Stimulated activated CD8-positive, alpha-beta memory T cell treated with anti-CD3 and anti-CD28 coated beads, Interleukin-2, amount 100 ng/mL, for 48 hours (primary cell): ENCODE data around the gene PDILT.
"Not testable (repeated sequence)": the region's sequence is repeated elsewhere in the genome, so short reads cannot be mapped to it uniquely, and the experiment has no call there.

ENCODE experiments used
- DNase-seq, 2 donors: peaks; one replicate each; pipeline ENCODE4 v3.0.0-alpha.2; 2020; ENCODE audit warnings: low read depth in 2 of 2

The PDILT gene

DNA sequence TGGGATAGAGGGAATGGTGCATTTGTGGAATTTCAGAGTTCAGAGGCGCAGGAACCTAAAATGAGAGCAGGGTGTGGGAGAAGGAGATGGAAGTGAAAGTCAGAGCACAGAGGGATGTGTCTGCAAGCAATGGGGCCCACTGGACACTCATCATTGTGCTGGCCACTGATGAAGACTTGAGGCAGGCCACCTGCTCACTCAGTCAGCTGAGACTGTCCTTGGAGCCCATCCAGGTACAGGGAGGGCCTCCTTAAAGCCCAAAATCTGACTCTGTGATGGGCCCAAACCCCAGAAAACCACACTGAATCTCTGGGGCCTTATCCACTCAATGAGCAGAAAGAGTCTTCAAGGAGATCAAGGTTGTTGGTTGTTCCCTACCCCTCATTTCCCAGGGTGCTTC lies 82.9 kb downstream of the PDILT start:
- no peak for DNase-seq

DNA sequence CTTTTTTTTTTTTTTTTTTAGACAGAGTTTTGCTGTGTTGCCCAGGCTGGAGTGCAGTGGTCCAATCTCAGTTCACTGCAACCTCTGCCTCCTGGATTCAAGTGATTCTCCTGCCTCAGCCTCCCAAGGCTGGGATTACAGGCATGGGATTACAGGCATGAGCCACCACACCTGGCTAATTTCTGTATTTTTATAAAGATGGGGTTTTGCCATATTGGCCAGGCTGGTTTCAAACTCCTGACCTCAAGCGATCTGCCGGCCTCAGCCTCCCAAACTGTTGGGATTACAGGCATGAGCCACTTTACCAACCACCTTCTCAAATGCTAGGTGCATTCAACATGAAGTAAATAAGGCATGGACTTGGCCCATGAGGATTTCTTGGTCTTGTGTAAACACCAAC lies 83.5 kb downstream of the PDILT start:
- not testable (repeated sequence) for DNase-seq

DNA sequence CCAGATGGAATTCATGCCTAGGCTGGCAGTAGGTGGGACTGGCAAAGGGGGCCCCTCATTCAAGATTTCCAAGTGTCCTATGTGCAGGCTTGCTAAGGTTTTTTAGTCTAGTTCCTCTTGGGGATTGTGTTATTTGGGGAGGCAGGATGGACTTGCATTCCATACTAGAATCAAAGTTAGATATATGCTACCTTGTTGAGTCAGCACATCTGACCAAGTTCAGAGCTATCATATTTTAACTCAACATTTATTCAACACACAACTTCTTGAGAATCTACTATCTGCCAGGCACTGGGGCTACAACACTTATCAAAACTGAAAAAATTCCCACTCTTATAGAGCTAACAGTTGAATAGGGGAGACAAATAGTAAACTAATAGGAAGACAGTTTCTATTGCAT lies 83.9 kb downstream of the PDILT start:
- no peak for DNase-seq

DNA sequence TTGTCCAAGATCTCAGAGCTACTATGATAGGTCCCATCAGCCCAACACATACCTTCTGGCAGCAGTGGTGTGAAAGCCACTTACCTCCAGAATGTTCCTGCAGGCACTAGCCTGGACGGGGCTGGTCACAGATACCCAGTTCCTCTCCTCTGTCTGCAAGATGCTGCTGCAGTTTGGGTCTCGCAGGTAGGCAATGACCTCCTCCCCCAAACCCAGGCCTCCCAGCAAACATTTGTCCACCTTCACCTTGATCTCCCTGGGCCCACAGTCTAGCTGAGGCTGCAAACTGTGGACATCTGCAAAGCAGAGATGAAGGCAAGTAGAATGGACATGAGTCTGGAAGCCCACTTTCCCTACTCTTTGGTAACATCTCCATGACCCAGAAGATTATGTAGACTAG lies 84.4 kb downstream of the PDILT start:
- no peak for DNase-seq

DNA sequence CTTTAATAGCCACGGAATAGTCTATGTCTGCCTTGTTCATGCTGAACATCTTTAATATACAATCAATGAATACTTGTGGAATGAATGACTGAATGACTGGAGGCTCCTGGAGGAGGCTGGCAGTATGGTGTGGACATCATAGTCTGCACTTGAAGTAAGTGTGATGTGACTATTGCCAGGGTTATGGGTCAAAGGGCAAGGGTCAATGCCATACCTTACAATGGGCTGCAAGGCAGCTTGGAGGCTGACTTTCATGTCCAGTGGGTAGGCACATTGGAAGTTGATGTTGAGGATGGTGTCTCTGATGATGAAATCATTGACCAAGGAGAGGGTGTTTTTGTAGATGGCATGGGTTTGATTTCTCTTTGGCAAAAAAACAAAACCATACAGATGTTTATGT lies 85.1 kb downstream of the PDILT start:
- no peak for DNase-seq

DNA sequence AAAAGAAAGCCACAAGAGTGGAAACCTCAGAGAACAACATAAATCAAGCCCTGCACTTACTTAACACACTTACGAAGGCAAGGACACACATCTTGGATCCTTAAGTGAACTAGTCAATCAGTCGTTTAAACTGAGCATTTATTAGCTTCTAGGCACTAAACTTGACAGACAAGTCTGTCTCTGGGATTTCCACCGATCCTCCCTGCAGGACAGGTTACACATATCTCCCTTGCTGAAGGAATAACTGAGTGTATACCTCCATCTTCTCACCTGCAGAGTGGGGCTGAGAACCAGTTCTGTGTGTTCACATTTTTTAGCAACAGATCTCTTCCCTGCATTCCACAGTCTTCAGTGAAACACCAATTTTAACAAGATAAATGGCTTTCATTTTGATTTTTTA lies 86.1 kb downstream of the PDILT start:
- DNase-seq, result no peak

DNA sequence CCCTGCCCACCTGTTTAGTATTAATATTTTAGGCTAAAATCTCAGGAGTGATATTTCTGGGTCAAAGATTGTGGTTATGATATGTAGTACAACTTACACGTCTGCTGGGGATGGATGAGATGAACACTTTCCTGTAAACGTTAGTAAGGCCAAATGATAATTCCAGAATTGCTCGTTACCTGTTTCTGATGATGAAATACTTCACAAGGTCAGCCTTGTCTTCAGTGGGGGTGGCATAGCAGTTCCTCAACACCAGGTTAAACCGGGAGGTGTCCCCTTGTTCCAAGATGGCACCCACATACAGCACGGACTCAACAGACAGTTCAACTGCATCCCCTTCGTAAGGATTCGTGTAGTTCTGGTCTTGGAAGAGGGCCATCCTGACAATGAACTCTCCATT lies 86.5 kb downstream of the PDILT start:
- DNase-seq, result no peak

DNA sequence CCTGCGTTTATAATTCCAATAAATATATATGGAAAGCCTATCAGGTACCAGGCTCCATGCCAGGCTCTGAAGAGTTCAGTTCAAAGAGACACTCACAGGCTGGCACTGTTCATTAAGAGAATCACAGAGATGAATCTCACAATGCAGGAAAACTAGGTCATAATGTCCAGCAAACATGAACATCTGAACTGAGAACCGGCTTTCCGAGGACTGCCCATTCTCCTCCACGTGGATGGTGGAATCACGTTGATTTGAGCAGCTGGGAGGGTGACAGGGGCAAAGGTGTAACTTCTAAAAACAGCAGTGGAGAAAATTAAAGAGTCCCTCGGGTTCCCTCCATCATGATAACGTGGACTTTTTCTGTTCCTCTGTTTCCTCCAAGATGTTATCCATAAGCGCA lies 87.4 kb downstream of the PDILT start:
- DNase-seq, result no peak

DNA sequence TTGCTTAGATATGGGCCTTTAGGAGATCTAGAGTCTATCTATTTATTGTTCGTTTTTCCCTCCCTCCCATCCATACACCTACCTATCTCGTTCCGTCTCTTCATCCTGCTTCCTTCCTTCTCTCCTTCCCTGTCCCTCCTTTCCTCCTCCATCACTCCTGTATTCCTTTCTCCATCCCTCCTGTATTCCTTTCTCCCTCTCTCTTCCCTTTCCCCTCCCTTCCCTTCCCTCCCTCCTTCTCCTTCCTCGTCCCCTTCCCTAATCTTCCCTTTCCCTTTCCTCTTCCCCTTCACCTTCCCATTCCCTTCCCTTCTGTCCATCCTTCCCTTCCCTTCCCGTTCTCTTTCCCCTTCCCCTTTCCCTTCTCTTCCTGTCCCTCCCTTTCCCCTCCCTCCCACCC lies 87.8 kb downstream of the PDILT start:
- no peak for DNase-seq

DNA sequence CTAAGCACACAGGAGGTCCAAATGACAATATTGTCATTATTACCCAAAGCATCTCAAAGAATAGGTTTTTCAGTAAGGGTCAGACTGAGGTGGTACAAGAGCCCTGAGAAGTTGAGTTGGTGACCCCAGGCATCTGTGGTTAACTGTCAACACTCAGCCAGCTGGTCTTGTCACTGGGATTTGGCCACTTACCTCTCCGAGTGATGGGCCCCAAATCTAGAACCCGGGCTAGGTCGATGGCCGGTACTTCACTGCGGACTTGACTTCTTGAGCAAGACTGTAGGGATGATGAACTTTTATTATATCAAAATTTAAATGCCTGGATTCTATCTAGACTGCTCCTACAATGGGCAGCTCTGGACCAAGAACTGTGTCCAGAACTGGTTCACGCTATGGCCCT lies 88.8 kb downstream of the PDILT start:
- no peak for DNase-seq

DNA sequence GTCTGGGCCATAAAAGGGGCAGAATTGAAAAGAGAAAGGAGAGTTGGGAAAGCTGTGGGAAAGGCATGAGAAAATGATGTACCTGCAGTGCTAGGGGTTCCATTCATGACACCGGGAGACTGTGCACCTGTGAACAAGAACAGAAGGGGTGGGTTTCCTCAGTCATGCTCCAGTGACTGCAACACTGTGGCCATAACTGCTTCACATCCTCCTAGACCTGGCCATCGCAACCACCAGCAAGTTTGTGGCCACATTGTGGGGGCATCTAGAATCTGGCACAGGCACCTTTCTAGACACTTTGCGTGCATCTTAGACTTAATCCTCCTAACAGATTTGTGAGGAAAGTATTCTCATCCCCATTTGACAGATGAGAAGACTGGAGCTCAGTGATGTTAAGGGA lies 90.0 kb downstream of the PDILT start:
- DNase-seq, result no peak

DNA sequence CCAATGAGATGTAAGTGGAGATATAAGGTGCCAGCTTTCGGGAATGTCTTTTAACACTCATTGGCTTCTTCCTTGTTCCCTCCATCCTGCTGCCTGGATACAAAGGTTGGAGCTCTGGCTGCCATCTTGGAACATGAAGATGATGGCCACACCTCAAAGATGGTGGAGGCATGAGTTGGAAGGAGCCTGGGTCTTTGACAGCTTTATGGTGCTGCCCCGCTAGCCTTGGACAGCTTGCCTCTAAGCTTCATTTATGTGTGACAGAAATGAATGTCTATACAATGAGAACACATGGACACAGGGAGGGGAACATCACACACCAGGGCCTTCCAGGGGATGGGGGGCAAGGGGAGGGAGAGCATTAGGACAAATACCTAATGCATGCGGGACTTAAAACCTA lies 90.8 kb downstream of the PDILT start:
- DNase-seq, result no peak

DNA sequence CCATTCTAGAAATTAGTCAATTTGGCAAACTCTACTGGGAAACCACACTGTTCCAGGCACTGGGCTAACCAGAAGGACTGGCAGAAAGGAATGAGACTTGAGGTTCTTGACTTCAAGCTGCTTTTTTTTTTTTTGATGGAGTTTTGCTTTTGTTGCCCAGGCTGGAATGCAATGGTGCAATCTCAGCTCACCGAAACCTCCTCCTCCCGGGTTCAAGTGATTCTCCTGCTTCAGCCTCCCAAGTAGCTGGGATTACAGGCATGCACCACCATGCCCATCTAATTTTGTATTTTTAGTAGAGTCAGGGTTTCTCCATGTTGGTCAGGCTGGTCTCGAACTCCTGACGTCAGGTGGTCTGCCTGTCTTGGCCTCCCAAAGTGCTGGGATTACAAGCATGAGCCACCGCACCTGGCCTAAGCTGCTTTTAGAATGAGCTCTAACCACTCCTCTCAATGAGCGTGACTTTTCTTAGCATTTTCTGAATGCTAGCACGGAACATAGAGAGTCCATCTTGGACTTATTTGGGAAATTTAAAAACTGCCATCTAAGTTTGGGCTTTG lies 91.9 kb downstream of the PDILT start:
- not testable (repeated sequence) for DNase-seq

DNA sequence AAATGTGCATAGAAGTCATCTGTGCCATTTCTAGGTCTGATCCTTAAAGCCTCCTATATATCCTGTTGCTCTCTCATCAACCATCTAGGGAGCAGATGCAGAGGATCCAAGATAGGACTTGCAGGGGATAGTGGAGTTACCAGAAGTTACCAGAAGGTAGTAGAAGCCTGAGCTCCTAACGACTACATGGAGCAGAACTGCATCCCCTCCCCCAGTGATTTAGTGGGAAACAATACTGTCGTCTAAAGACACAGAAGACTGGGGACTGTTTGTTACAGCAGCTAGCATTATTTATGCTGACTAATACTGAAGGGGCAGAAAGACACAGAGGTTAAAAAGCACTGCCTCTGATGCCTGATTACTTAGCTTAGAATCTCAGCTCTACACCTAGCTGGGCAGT lies 93.0 kb downstream of the PDILT start:
- no peak for DNase-seq

DNA sequence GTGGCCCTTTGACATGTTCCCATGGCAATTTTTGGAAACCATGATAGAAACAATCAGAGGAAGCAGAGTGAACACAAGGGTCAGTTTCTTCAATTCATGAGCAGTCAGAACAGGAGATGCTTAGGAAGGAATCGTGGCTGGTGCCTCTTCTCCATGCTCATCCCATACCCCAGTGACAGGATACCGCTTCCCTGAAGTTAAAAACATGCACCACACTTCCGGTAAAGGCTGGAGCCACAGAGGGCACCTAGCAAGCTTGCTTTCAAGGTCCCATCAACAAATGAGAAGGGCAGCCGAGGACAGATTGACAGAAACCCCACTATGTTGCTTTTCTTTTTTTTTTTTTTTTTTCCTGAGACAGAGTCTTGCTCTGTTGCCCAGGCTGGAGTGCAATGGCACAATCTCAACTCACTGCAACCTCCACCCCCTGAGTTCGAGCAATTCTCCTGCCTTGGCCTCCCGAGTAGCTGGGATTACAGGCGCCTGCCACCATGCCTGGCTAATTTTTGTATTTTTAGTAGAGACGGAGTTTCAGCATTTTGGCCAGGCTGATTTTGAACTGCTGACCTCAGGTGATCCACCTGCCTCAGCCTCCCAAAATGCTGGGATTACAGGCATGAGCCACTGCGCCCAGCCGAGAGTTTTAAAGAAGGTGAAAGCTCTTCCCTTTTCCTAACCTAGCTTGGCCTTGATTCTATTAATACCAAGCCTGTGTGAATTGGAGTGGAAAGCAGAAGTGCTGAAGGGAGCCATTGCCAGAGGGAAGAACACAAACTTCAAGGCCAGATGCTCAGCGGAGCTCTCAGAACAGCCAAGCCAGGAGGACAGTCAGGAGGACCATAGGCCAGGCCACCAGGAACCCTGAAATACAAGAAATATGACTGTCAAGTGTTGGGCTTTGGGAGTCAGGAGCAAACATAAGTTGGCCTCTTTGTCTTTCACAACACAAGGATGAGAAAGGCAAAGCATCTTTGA lies 93.8 kb downstream of the PDILT start:
- no peak for DNase-seq

DNA sequence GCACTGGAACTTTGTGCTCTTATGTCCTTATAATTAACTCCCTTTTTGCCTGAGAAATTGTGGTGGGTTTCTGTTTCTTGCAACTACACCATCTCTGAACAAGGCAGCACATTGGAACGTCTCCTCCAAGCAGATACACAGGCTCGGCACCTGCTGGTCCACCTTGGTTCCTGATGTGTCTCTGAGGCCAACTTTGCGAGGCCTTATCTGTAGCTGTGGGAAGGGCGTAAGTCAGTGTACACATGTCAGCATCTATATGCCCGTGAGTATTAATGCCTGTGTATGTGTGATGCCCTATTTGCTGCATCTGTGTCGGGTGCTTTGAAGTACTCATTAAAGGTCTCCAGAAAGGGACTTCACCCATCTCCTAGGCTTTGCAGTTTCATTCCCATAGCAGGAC lies 94.8 kb downstream of the PDILT start:
- no peak for DNase-seq
